GM12872 (cell line): ENCODE data around the gene SUPT5H.

Experiments
- TF ChIP-seq, protein P1 (sequence below): IDR thresholded peaks from 3 replicates; pipeline ENCODE4 v1.5.1; 2011; ENCODE audit warnings: low read depth, mild to moderate bottlenecking, low read length, moderate library complexity; ENCODE audit not compliant: insufficient read depth

Gene SUPT5H

DNA sequence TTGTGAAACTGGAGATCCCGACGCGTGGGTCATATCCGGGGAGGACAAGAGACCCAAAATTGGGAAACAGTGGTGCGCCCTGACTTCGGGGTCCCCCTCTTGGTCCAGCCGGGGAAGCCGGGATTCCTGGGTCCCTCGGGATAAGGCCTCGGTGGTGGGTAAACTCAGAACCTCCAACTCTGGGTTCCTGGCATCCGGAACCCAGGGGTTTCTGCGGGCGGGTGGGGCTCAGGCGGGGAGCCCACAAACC lies 38.0 kb upstream of the SUPT5H start:
- TF ChIP-seq, protein P1, sequence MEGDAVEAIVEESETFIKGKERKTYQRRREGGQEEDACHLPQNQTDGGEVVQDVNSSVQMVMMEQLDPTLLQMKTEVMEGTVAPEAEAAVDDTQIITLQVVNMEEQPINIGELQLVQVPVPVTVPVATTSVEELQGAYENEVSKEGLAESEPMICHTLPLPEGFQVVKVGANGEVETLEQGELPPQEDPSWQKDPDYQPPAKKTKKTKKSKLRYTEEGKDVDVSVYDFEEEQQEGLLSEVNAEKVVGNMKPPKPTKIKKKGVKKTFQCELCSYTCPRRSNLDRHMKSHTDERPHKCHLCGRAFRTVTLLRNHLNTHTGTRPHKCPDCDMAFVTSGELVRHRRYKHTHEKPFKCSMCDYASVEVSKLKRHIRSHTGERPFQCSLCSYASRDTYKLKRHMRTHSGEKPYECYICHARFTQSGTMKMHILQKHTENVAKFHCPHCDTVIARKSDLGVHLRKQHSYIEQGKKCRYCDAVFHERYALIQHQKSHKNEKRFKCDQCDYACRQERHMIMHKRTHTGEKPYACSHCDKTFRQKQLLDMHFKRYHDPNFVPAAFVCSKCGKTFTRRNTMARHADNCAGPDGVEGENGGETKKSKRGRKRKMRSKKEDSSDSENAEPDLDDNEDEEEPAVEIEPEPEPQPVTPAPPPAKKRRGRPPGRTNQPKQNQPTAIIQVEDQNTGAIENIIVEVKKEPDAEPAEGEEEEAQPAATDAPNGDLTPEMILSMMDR, result no peak

DNA sequence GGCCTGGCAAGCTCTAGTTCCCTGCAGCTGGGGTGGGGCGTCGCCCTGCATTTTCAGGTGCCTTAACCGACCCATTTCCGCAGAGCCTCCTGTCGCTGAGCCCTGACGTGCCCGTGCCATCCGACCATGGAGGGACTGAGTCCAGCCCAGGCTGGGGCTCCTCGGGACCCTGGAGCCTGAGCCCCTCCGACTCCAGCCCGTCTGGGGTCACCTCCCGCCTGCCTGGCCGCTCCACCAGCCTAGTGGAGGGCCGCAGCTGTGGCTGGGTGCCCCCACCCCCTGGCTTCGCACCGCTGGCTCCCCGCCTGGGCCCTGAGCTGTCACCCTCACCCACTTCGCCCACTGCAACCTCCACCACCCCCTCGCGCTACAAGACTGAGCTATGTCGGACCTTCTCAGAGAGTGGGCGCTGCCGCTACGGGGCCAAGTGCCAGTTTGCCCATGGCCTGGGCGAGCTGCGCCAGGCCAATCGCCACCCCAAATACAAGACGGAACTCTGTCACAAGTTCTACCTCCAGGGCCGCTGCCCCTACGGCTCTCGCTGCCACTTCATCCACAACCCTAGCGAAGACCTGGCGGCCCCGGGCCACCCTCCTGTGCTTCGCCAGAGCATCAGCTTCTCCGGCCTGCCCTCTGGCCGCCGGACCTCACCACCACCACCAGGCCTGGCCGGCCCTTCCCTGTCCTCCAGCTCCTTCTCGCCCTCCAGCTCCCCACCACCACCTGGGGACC lies 37.6 kb upstream of the SUPT5H start:
- TF ChIP-seq, protein P1, result no peak

DNA sequence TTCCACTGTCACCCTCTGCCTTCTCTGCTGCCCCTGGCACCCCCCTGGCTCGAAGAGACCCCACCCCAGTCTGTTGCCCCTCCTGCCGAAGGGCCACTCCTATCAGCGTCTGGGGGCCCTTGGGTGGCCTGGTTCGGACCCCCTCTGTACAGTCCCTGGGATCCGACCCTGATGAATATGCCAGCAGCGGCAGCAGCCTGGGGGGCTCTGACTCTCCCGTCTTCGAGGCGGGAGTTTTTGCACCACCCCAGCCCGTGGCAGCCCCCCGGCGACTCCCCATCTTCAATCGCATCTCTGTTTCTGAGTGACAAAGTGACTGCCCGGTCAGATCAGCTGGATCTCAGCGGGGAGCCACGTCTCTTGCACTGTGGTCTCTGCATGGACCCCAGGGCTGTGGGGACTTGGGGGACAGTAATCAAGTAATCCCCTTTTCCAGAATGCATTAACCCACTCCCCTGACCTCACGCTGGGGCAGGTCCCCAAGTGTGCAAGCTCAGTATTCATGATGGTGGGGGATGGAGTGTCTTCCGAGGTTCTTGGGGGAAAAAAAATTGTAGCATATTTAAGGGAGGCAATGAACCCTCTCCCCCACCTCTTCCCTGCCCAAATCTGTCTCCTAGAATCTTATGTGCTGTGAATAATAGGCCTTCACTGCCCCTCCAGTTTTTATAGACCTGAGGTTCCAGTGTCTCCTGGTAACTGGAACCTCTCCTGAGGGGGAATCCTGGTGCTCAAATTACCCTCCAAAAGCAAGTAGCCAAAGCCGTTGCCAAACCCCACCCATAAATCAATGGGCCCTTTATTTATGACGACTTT lies 36.8 kb upstream of the SUPT5H start:
- TF ChIP-seq, protein P1, result no peak

DNA sequence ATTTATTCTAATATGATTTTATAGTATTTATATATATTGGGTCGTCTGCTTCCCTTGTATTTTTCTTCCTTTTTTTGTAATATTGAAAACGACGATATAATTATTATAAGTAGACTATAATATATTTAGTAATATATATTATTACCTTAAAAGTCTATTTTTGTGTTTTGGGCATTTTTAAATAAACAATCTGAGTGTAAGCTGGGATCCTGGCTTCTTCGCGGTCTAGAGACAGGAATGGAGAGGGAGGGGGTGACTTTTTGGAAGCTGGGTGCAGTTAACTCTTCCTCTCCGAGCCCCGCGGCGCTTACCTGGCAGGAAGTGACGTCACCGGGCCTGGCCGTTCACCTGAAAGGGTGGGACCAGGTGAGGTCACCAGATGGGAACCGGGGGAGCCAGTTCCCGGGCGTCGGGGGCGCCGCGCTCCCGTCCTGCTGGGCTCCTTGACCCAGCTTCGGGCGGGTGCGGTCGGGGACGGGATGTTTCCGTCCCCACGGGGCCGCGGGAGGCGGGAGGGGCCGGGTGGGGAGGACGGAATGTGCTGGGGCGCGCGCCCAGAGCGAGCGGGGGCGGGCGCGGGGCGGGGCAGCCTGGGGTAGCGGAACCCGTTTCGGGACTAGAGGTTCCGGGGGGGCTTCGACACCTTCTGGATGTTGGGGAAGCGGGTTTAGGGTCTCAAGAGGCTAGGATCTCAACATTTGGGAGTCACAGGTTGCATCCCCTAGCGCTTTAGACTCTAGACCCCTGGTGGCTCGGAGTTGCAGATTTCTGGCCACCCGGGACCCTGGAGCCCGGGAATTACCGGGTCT lies 36.0 kb upstream of the SUPT5H start:
- TF ChIP-seq, protein P1, result no peak

DNA sequence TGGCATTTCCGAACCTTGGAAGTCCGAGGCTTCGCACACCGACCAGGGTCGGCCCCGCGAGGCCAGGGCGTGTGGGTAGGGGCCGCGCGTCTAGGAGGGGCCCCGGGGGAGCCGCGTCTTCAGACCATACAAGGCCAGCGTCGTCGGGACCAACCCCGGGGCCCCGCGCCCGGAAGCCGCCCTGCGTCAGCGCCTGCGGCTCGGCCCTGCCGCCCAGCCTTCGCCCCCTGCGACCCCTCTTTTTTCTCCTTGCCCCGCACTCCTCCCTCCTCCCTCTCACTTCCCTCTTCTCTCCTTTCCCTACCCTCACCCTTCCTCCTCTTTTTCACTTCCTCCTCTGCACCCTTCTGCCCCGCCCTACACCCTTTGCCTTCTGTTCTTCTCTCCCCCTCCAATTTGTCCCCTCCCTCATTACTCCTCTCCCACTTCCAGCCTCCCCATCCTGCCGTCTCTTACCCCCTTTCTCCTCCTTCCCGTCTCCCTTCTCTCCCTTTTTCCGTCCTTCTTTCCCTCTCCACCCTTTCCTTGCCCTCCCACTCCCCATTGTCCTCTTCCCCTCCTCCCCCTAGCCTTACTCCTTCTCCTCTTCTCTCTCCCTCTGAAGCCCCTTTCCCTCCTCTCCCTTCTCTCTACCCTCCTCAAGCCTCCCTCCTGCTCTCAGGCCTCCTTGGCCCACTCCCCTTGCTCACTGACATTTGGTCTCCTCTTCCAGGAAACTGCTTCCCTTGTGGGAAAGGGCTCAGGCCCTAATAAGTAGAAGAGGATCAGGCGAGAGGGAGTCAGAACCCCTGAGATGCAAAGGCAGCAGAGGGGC lies 35.2 kb upstream of the SUPT5H start:
- TF ChIP-seq, protein P1, result no peak

DNA sequence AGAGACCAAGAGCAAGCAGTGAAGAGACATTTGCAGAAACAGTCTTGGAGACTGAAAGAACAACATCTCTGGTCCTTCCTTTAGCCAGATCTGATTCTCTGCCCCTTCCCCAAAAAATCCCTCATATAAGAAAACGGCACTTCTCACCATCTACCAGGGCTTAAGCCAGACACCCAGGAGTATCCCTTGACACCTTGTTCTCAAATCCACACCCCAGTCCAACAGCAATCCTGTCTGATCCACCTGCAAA lies 34.6 kb upstream of the SUPT5H start:
- TF ChIP-seq, protein P1, result no peak
